GM06990 (cell line): Measurements from ENCODE around the gene FHOD3.
"Not testable (repeated sequence)": the region's sequence is repeated elsewhere in the genome, so short reads cannot be mapped to it uniquely, and the experiment has no call there.

Experiments
- DNase-seq: peaks from one replicate; pipeline ENCODE4 v3.0.0-alpha.2; 2011; ENCODE audit not compliant: insufficient read length; ENCODE audit errors: extremely low read depth
- H3K27me3 ChIP-seq: replicated peaks from 2 replicates; pipeline ENCODE4 v1.6.0; 2011; ENCODE audit warnings: low read length; ENCODE audit not compliant: control insufficient read depth, insufficient read depth
- H3K36me3 ChIP-seq: 2 replicates; pipeline ENCODE4 v1.5.1; 2011; ENCODE audit warnings: low read length; ENCODE audit not compliant: control insufficient read depth, insufficient read depth
- H3K4me3 ChIP-seq: replicated peaks from 2 replicates; pipeline ENCODE4 v1.5.1; 2011; ENCODE audit warnings: low read depth, mild to moderate bottlenecking, control low read depth, low read length
- CTCF ChIP-seq: IDR thresholded peaks from 2 replicates; pipeline ENCODE4 v1.5.1; 2011; ENCODE audit warnings: low read length, control low read depth, mild to moderate bottlenecking, inconsistent platforms; ENCODE audit not compliant: insufficient read depth, poor library complexity, severe bottlenecking

FHOD3 gene

GRCh38 chr18:36813101-36813775 is 515.7 kb downstream of the FHOD3 start:
- DNase-seq: no peak
- TF ChIP-seq CTCF: no peak
- Histone ChIP-seq H3K27me3 (no peaks in the 10 kb centered on the region), H3K4me3 (no peak overlapping the region), H3K36me3 (peaks cover 7% of the 10 kb centered on the region)

GRCh38 chr18:36813824-36814223 is 516.3 kb downstream of the FHOD3 start:
- Histone ChIP-seq H3K27me3 (no peaks in the 10 kb centered on the region), H3K36me3 (peaks cover 7% of the 10 kb centered on the region), H3K4me3 (no peak overlapping the region)
- TF ChIP-seq CTCF: no peak
- DNase-seq: no peak

- Histone ChIP-seq H3K36me3 (peaks cover 7% of the 10 kb centered on the region), H3K4me3 (no peak overlapping the region), H3K27me3 (no peaks in the 10 kb centered on the region)
- DNase-seq: no peak
- no peak for TF ChIP-seq CTCF
Measured at GRCh38 chr18:36814994-36815393, 517.5 kb downstream of the FHOD3 start.

GRCh38 chr18:36816096-36816495 is 518.6 kb downstream of the FHOD3 start:
- H3K4me3 ChIP-seq, H3K27me3 ChIP-seq, H3K36me3 ChIP-seq, DNase-seq: not testable (repeated sequence)

GRCh38 chr18:36817039-36817438 is 519.5 kb downstream of the FHOD3 start:
- Histone ChIP-seq H3K27me3 (no peaks in the 10 kb centered on the region), H3K36me3 (peaks cover 5% of the 10 kb centered on the region), H3K4me3 (no peak overlapping the region)
- no peak for DNase-seq
- TF ChIP-seq CTCF: no peak

- Histone ChIP-seq H3K4me3 (no peak overlapping the region), H3K27me3 (no peaks in the 10 kb centered on the region), H3K36me3 (peaks cover 3% of the 10 kb centered on the region)
- DNase-seq: no peak
- TF ChIP-seq CTCF: no peak
Measured at GRCh38 chr18:36818652-36819051, 521.1 kb downstream of the FHOD3 start.
